GM21825 (cell line): ENCODE data around the gene REPS2.

Experiments used
- ATAC-seq: cut with Tn5 transposase; IDR thresholded peaks from one replicate; pipeline ENCODE4 v1.9.1; 2021; ENCODE audit warnings: mild to moderate bottlenecking, moderate library complexity; ENCODE audit not compliant: unreplicated experiment

Gene REPS2

DNA sequence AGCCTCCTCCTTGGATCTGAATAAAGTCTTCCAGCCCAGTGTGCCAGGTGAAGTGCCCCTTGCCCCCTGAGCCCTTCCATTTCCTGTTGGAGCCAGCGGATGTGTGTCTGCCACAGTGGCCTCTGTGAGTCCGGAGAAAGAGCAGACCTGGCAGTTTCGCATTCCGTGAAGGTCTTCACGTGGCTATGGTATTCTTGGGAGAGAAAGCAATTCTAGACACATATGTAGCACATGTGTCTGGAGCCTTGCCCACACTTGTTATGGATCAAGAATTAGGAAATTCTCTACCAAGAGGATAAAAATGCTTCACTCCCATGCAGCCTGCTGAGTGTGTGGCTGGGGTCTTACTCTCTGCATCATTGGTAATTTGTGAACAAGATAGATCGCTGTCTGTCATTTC lies 130.9 kb downstream of the REPS2 start:
- ATAC-seq: no peak

DNA sequence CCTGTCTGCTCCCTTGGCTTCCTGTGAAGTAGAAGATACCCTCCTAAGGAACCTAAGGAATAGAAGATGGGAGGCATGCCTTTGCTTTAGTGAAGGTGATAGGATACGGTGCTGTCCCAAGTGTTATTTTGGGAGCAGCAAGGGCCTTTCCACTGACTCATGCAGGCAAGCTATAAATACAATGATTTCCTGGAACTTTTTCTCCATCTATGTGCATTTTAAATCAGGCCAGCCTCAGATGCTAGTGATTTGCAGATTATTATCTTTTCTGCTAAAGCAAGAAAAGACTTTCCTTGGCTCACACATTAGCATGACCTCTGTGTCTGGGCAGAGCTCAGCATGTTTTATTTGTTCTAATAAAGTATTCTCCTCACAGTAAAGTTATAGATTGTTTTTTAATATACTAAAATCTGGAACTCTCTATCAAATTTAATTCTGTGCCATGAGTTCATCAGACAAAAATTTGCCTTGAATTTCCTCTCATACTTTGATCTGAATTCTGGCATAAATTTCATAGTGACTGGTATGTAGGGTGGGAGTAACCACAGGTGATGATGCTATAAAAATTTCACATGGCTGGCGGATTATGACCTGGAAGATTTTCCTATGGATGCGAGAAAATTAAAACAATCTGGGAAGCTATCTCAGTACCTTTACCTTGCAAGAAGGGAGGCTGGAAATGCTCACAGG lies 131.7 kb downstream of the REPS2 start:
- ATAC-seq: no peak

DNA sequence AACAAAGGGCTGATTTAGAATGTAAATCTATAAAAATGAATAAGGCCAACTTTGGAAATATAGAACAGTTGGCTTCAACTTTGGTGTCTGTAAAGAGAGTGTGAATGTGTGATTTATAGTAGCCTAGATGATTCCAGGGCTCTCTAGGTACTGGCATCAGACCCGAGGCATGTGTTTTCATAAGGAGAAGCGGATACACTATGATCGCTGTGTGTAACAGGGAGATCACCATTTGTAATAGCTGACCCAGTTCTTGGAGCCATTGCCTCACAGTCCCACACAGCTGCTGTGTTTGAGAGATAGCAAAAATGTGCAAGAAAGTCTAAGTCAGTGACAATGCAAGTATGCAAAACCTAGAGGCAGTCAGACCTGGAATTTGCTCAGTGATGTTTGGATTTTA lies 135.1 kb downstream of the REPS2 start:
- no peak for ATAC-seq

DNA sequence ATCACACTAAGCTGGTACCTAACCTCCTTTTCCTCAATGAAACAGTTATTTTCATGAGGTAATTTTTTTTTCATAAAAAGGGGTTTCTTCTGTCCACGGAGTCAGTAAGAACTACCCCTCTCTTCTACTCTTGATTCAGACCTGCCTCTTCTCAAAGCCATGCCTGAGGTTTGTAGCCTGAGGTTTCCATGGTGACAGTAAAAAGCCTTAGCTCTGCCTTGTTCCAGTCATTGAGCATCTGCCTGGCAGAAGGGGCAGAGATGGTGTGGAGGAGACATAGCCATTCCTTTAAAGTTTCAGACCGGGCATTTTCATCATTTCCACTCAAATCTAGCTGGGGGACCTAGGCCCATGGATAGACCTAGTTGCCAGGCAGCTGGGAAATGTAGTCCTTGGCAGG lies 135.5 kb downstream of the REPS2 start:
- ATAC-seq: no peak

DNA sequence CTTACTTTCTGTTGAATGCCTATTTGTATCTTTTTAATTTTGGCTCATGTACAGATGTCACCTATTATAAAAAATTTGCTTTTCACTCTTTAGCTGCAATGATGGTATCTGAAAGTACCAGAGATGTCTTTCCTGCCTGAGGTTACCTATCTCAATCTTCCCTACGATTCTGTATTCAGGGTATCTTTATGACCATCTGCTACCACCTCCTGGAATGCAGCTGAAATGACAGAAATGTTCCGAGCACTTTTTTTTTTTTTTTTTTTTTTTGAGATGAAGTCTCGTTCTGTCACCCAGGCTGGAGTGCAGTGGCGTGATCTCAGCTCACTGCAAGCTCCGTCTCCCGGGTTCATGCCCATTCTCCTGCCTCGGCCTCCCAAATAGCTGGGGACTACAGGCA lies 136.4 kb downstream of the REPS2 start:
- ATAC-seq: no peak

DNA sequence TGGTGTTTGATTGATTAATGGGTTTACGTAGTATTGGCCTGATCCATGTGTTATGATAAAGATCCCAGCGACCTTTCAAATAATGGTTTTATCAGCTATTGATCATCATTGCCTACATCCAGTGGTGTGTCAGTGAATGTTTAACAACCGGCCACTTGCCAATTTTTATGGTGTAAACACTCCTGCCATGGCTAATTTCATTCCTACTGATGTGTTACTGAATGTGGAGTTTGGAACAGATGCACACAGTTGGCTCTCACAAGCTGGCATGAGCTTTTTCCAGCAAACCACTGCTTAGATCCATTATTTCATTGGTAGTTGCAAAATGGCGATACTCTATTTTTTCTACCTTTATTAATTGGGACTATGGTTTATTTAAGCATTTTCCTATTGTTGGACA lies 139.9 kb downstream of the REPS2 start:
- ATAC-seq: no peak

DNA sequence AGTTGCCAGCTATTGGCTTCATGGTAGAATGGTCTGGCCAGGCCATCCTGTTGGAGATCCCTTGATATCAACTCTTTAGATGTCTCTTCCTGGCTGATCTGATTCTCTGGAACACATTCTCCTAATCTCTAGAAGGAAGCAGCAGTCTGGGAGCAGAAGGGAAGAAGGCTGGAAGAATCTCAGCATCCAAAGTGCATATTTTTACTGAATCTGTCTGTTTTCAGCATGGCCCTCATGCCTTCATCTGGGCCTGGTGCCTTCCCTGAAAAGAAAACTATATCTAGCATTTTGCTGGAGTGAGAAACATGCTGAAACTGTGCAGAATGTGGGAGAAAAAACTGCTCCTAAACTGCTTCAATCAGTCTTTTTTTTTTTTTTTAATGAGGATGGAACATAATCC lies 148.7 kb downstream of the REPS2 start:
- no peak for ATAC-seq

DNA sequence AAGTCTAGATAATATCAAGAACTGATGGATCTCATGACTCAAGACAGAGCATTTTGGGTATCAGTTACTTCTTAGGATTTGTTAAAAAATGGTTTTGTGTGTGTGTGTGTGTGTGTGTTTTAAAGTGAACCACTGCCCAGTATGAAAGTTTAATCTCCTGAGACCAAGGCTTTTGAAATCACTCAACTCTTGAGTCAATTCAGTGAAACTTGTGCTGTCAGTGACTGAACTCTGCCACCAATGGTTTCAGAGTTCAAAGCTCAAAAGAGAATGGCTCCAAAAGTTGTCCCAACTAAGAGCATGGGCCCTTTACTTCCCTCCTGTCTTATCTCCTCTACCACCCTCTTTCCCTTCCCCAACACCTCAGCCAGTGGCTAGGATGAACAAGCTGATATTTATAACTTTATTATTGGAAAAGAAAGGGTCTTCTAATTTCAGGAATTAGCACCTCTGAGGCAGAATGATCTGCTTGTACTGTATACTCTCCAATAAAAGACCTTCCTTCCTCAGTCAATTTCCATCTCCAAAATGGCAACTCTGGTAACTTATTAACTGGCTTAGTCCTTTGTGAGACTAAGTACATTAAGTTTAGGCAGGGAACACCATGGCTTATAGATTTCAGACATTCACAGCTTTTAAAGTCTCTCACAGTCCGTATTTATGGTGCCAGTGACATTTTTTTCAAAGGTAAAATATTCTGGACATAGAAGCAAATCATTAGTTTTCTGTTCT lies 152.2 kb downstream of the REPS2 start:
- peak; percentile 58 for ATAC-seq

DNA sequence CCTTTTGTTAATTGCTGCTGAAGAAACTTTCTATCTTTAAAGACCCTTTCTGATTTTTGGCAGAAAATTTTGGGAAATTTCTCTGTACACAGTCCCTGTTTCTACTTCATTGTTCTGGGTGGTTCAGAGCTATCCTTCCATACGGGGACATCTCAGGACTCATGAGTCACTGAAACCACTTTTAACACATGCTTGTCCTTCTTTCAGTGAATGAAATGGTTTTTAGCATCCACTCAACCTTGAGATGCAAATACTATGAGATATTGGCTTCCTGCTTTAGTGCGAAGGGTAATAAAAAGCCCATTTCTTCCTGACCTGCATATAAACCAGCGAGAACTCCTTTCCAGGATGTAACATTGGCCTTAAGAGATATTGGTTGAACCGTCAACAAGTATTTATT lies 158.0 kb downstream of the REPS2 start:
- no peak for ATAC-seq

DNA sequence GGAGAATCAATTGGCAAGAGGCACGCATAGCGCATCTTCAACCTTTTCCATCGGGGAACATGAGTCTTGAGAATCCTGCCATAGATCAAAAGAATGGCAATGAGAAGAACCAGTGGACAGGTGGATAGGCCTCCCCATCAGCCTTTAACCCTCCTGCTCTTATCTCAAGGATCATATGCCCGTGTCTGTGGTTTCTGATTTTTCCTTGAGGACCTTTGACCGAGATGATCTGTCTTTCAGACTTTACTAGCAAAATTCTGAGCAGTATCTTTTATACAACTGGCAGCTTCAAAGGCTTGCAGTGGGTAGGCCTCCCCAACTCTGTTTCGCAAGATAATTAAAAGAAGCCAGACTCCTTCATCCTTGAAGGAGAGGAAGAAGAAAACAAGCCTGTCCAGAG lies 174.4 kb downstream of the REPS2 start:
- no peak for ATAC-seq

DNA sequence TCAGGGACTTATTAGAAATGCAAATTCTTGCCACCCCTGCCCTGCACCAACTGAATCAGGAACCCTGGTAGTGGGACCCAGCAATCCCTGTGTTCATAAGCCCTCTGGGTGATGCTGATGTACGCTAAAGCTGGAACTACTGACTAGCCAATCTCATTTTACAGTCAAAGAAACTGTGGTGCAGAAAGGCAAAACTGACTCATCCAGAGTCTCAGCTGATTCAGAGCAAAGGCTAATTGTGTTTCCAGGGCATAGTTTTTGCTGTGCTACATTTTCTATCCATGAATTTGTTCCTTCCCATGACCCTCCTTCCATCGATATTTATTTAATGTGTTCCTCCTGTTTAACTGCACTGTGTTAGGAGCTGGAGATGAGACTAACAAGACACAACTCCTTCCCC lies 207.5 kb downstream of the REPS2 start:
- ATAC-seq: no peak

DNA sequence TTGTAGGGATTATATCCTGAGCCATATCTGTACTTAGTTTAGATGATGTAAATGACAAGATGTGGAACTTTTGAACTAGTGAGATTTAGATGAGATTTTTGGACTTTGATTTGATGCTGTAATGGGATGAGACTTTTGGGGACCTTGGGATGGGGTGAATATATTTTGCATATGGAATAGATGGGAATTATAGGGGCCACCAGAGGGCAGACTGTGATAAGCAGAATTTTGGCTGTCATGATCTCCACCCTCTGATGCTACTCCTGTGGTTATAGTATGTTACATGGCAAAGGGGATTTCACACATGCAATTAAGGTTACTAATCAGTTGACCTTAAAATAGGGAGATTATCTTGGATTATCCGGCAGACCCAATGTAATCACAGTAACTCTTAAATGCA lies 214.5 kb downstream of the REPS2 start:
- no peak for ATAC-seq

DNA sequence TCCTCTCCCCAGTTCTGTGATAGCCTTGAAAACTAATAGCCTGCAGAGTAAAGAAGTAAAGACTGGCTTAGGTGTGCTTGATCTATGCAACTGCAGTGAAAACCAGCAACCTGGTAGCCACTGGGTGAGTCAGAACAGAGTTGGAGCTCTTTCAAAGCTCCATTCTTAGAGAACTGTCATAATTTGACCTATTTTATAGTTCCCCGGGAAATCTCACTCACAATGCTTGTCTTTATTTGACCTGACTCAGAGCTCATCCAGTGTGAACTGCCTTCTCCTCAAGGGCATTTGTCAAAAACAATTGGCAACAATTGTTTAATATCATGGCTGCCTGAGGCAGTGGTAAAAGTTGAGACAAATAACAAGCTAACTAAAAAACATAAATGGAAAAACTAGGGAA lies 215.5 kb downstream of the REPS2 start:
- ATAC-seq: no peak

DNA sequence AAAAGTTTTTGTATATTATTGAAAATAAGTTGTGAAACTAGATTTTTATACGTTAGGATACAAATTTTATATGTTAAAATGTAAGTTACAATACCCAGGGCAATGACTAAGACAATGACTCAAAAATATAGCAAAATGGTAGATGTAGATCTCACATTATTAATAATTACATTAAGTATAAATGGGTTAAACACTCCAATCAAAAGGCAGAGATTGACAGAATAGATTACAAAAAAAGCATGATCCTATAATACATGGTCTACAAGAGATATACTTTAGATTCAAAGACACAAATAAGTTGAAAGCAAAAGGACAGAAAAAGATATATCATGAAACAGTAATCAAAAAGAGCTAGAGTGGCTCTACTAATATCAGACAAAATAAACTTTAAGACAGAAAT lies 217.6 kb downstream of the REPS2 start:
- no peak for ATAC-seq

DNA sequence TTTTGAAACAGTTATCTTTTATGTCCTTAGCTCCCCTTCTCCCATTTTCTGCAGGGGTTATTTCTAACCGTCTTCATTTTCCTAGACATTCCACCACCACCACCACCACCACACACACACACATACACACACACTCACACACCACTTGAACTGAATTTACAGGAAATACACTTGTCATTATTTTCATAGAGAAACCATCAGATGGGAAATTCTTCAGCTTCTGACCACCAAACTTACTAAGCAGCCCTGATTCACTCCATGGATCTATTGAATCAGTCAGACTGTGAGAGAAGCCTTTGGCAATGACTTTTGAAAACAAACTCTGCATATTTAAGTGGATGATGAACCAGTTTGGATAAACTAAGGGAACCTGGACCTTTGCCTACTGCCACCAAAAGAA lies 218.5 kb downstream of the REPS2 start:
- no peak for ATAC-seq

DNA sequence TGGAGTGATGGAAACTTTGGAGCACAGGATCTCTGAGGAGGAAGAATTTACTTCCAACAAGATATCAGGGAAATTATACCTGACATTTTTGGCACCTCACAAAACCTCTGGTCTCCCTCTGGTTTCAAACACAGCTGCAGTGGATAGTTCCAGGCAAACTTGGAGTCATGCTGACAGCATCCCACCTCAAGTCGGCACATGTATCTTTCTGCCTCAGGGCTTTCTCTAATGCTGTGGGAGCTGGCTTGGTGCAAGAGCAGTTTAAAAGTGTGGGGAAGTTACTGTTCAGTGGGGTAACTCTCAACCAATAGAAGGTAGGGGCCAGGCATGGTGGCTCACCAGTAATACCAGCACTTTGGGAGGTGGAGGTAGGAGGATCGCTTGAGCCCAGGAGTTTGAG lies 221.5 kb downstream of the REPS2 start:
- no peak for ATAC-seq

DNA sequence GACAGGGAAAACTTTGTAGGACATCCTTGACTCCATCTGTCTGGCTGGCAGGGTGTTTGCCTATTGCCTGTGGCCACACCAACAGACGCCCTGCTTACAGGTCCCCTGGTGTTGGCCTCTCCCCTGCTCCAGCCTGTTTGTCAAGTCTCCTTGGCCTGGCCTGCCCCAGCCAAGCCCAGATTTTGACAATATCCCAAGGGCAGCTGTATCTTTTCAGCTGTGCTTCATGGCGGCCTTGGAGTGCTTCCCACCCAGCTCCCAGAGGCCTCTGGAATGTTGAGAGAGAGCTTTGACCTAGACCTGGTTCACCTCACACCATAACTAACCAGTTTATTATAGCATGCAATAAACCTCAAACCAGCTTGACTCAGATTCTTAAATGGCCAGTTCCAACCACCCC lies 224.5 kb downstream of the REPS2 start:
- ATAC-seq: no peak

DNA sequence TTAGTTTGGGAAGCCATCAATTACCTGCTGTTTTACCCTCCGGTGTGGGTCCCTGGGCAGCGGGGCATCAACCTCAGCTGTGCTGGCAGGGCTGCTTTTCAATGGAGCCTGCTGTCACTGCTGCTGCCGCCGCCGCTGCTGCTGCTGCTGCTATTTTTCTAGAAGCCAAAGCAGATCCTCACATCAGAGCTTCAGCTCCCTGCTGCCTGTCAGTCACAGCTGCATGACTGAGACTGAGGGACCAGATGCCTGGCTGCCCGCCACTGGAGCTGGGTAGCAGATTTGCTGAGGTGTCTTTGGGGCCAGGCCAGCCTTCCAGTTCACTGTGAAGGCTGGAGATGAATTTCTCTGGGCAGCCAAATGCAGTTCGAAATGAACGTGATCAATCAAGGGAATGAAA lies 228.2 kb downstream of the REPS2 start:
- no peak for ATAC-seq

DNA sequence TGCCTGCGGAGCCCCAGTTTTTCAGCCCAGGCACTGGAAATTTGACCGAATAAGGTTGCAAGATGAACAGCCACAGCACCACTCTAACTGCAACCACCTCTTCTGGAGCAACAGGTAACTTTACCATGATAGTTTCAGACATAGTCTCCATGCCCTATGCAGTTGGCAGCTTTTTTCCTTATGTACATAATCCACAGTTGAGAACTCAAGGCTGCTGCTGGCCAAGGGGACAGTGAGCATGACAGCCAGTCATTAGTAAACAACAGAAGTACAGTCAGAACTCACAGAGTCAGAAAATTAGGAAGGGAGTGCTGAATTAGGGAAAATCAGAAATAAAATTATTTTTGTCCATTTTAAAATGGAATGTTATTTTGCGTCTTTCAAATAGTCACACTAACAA lies 235.9 kb downstream of the REPS2 start:
- no peak for ATAC-seq

DNA sequence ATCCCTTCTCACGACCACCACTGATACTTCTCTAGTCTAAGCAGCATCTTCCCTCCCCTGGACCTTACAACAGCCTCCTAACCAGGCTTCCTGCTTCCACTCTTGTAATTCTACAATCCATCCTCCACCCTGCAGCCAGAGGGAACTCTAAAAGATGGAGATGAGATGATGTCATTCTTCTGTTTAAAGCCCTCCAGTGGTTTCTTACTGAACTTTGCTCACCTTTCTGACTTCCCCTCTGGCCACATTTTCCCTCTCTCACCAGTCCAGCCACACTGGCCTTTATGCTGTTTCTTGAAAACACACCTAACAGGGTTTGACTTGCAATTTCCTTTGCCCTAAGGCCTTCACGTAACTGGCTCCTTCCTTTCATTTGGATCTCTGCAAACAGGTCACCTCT lies 237.1 kb downstream of the REPS2 start:
- no peak for ATAC-seq

DNA sequence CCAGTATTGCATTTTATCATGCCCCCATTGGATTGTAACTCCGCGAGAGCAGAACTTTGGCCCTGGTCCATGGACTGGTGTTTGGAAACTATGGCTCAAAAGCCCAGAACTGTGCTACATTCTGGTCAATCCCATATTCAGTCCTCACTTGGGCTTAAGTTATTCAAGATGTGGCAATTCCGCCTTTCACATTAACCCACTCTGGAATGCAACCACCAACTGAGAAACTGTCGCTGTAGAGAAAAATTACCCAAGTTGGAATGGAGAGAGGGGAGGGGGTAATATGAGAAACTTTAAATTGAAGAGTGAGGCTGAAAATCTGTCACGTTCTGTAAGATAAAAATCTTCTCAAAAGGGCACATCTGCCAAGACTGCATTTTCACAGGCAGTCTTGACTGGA lies 239.0 kb downstream of the REPS2 start:
- ATAC-seq: no peak

DNA sequence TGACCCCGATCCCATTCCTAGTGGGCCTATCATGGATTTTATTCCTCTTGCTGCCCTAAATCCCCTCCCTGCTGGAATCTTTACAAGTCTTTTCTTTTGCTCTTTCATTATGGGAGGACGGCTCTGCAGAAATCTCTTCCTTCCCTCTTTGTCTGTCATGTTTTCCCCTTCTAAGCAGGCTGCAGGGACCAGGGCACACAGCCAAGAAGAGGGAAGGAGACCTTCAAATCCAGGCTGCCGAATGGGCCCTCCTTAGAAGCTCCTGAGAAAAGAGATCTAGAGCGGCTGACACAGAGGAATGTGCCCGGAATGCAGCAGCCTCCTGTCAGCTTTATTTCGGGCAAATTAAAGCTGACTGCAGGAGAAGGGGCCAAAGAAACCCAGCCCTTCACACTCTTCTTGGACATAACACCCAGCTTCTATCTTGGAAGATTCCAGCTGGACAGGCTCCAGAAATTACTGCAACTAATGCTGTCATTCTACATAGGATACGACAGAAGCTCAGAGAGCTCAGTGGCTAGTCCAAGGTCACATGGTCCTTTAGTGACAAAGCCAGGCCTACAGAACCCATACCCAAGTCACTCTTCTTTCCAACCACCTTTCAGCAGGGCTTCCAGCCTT lies 240.8 kb downstream of the REPS2 start:
- ATAC-seq: no peak
